Nephron progenitor cell (in vitro differentiated cells): ENCODE results near the gene EPB41.
"Not testable (repeated sequence)": the region's sequence is repeated elsewhere in the genome, so short reads cannot be mapped to it uniquely, and the experiment has no call there.

Source experiments
- DNase-seq: peaks from one replicate; pipeline ENCODE4 v3.0.0; 2021
- H3K27ac Mint-ChIP-seq: 2 replicates; pipeline ENCODE4 v1.8.0; 2021; ENCODE audit warnings: mild to moderate bottlenecking, moderate library complexity, mixed read lengths
- H3K27me3 Mint-ChIP-seq: 2 replicates; pipeline ENCODE4 v1.8.0; 2021; ENCODE audit warnings: mild to moderate bottlenecking, low read depth, mixed read lengths; ENCODE audit not compliant: poor library complexity
- H3K36me3 Mint-ChIP-seq: 2 replicates; pipeline ENCODE4 v1.8.0; 2021; ENCODE audit warnings: low read depth, mixed read lengths
- H3K4me1 Mint-ChIP-seq: 2 replicates; pipeline ENCODE4 v1.8.0; 2021; ENCODE audit warnings: mixed read lengths
- H3K4me3 Mint-ChIP-seq: 2 replicates; pipeline ENCODE4 v1.8.0; 2021; ENCODE audit warnings: mild to moderate bottlenecking, moderate library complexity, mixed read lengths
- H3K9me3 Mint-ChIP-seq: 2 replicates; pipeline ENCODE4 v1.8.0; 2021; ENCODE audit warnings: mild to moderate bottlenecking, moderate library complexity, mixed read lengths
- CTCF ChIP-seq: fragments of 200-600 bp; sonication (generic); IDR thresholded peaks from 2 replicates; pipeline ENCODE4 v1.5.0; 2021; ENCODE audit warnings: antibody characterized with exemption

EPB41 gene

GRCh38 chr1:29125237-29125641, 210.9 kb downstream of the EPB41 start:
- no peak for TF ChIP-seq CTCF
- Mint-ChIP-seq H3K4me1 (peaks cover 20% of the 10 kb centered on the region), H3K4me3 (peak overlapping the region; percentile 76), H3K27ac (no peak overlapping the region), H3K9me3 (no peaks in the 10 kb centered on the region), H3K36me3 (peaks cover 2% of the 10 kb centered on the region), H3K27me3 (peaks cover 47% of the 10 kb centered on the region)
- DNase-seq = no peak

GRCh38 chr1:29125788-29126187, 211.4 kb downstream of the EPB41 start:
- Mint-ChIP-seq H3K4me3 (peak overlapping the region; percentile 76), H3K27me3 (peaks cover 42% of the 10 kb centered on the region), H3K27ac (peak overlapping the region; percentile 40), H3K36me3 (no peaks in the 10 kb centered on the region), H3K4me1 (peaks cover 22% of the 10 kb centered on the region), H3K9me3 (no peaks in the 10 kb centered on the region)
- no peak for TF ChIP-seq CTCF
- DNase-seq = no peak

- no peaks in the 10 kb centered on the region for H3K36me3 Mint-ChIP-seq
- peaks cover 22% of the 10 kb centered on the region for H3K4me1 Mint-ChIP-seq
Measured at GRCh38 chr1:29126198-29126597, 211.8 kb downstream of the EPB41 start.

GRCh38 chr1:29128739-29129138, 214.4 kb downstream of the EPB41 start:
- TF ChIP-seq CTCF = no peak
- Mint-ChIP-seq H3K27ac (no peak overlapping the region), H3K4me1 (peaks cover 28% of the 10 kb centered on the region), H3K9me3 (no peaks in the 10 kb centered on the region), H3K36me3 (no peaks in the 10 kb centered on the region), H3K4me3 (no peak overlapping the region), H3K27me3 (peaks cover 23% of the 10 kb centered on the region)
- DNase-seq = no peak

More at GRCh38 chr1:29126198-29126597, 211.8 kb downstream of the EPB41 start:
- H3K4me3 Mint-ChIP-seq = peak overlapping the region; percentile 76
- no peaks in the 10 kb centered on the region for H3K9me3 Mint-ChIP-seq
- no peak for DNase-seq
- H3K27ac Mint-ChIP-seq = no peak overlapping the region
- no peak for TF ChIP-seq CTCF
- H3K27me3 Mint-ChIP-seq = peaks cover 38% of the 10 kb centered on the region

GRCh38 chr1:29129916-29130315, 215.5 kb downstream of the EPB41 start:
- no peak for TF ChIP-seq CTCF
- H3K27me3 Mint-ChIP-seq = peaks cover 19% of the 10 kb centered on the region
- no peak for DNase-seq
- H3K27ac Mint-ChIP-seq = no peak overlapping the region
- no peaks in the 10 kb centered on the region for H3K36me3 Mint-ChIP-seq
- H3K4me3 Mint-ChIP-seq = no peak overlapping the region
- no peaks in the 10 kb centered on the region for H3K9me3 Mint-ChIP-seq
- H3K4me1 Mint-ChIP-seq = peaks cover 34% of the 10 kb centered on the region

GRCh38 chr1:29131056-29131455, 216.7 kb downstream of the EPB41 start:
- H3K4me3 Mint-ChIP-seq, H3K27ac Mint-ChIP-seq, H3K36me3 Mint-ChIP-seq: not testable (repeated sequence)

More at GRCh38 chr1:29131056-29131455, 216.7 kb downstream of the EPB41 start:
- DNase-seq, H3K9me3 Mint-ChIP-seq: not testable (repeated sequence)
- peaks cover 21% of the 10 kb centered on the region for H3K27me3 Mint-ChIP-seq
- peaks cover 36% of the 10 kb centered on the region for H3K4me1 Mint-ChIP-seq
